GM11168 (cell line): Measurements from ENCODE around the gene STUM.
"Not testable (repeated sequence)": the region's sequence is repeated elsewhere in the genome, so short reads cannot be mapped to it uniquely, and the experiment has no call there.

Source experiments
- in situ Hi-C: fragments of 300-500 bp; cut with MboI; formaldehyde crosslinking; loops from one replicate; pipeline ENCODE4 v1.12.0; 2022; ENCODE audit warnings: low sequenced_read_pairs; ENCODE audit not compliant: unreplicated experiment

The STUM gene, protein sequence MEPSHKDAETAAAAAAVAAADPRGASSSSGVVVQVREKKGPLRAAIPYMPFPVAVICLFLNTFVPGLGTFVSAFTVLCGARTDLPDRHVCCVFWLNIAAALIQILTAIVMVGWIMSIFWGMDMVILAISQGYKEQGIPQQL

GRCh38 chr1:226548256-226549093 lies at the start of gene STUM:
Gene STUM, plus strand, starts transcription at chr1:226548764. Its CDS starts 141 bp downstream, at chr1:226548905.
- in situ Hi-C loops: no loop called here

DNA sequence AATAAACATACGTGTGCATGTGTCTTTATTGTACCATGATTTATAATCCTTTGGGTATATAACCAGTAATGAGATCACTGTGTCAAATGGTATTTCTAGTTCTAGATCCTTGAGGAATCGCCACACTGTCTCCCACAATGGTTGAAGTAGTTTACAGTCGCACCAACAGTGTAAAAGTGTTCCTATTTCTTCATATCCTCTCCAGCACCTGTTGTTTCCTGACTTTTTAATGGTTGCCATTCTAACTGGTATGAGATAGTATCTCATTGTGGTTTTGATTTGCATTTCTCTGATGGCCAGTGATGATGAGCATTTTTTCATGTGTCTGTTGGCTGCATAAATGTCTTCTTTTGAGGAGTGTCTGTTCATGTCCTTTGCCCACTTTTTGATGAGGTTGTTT lies 48.9 kb upstream of the STUM start:
- in situ Hi-C loops: not testable (repeated sequence)

DNA sequence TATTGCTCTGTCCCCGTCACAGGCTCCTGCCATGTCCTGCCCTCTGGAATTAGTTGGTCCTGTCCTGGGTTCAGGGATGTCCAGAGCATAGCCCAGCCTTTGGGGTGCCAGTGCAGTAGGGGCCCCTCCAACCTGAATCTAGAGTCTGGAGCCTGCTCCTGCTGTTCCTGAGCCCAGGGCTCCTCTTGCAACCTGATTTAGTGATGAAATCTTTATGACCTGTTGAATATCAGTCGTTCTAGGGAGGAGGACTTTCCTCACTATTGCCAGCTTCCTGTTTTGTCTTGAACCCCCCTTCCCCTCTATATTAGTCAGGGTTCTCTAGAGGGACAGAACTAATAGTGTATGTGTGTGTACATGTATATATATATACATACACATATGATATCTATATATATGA lies 42.5 kb upstream of the STUM start:
- in situ Hi-C loops: no loop called here

DNA sequence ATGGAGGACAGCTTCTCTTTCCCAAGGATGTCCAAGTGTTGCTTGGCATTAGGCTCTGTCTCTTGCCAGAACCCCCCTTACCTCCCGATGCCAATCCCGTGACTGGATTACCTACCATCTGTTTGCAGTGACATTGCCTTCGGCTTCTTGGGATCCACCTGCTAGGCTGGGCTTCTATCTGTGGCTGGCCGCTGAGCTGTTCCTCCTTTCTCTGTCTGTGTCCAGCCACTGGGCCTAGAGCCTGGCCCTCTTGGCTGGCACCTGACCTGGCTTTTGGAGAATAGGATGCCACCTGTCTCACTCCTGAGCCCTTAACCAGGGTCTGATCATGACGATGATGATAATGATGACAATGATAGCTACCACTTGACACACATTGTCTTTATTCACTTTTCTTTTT lies 41.6 kb upstream of the STUM start:
- in situ Hi-C loops: no loop called here

GRCh38 chr1:226510453-226510852 lies 38.1 kb upstream of the STUM start:
- in situ Hi-C loops: no loop called here

GRCh38 chr1:226511296-226511695 lies 37.3 kb upstream of the STUM start:
- in situ Hi-C loops: no loop called here

- in situ Hi-C loops: no loop called here
Observed at GRCh38 chr1:226512076-226512728, 36.4 kb upstream of the STUM start.

- in situ Hi-C loops: no loop called here
Observed at GRCh38 chr1:226518375-226518774, 30.2 kb upstream of the STUM start.

- in situ Hi-C loops: no loop called here
Observed at GRCh38 chr1:226519135-226519534, 29.4 kb upstream of the STUM start.

- in situ Hi-C loops: no loop called here
Observed at GRCh38 chr1:226519716-226520598, 28.6 kb upstream of the STUM start.

GRCh38 chr1:226520640-226521355 lies 27.8 kb upstream of the STUM start:
- in situ Hi-C loops: no loop called here

DNA sequence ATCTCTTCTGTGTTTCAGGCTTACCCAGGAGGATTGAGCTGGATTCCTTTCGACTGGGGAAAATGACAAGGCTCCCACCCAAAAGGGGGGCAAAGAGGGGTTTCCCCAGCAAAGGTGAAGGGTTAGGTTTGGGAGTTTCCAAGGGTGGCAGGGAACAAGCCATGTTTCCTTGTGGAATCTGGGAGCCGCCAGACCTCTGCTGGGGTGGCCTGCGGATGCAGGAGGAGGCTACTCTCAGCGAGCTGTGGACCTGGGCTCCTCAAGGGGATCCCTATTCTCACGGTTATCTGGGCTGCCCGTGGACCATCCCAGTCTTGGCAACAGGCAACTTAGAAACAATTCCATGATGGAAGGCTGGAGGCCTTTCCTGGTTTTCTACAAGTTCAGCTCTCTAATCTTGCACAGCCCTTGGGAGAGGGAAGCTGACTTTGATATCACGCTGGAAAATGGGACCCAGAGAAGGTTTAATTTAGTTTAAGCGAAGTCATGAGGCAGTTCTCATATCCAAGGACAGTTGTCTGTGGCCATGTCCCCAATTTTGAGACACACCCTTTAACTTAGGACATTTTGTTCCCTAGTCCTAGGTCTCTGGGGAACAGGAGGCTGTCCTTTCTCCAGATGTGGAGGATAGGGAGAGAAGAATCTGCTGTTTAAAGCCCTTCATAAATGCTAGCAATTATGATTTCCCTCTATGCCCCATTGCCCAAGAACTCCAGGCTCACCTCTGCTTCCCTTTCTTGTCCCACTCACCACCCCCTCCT lies 24.7 kb upstream of the STUM start:
- in situ Hi-C loops: no loop called here

DNA sequence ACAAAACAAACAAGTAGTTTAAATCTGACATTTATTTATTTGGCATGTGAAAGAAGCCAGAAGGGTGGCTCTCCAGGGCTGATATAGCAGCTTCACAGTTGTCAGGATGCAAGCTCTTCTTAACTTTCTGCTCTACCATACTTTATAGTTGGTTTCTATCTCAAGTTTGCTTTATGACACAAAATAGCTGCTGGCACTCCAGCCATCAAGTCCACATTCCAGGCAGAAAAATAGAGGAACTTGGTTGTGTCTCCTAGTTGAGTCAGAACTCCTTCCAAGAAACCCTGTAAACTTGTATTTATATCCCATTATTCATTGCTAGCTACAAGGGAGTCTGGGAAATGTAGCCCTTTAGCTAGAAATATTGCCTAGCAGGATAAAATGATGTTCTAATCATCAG lies 24.0 kb upstream of the STUM start:
- in situ Hi-C loops: no loop called here

- in situ Hi-C loops: no loop called here
Observed at GRCh38 chr1:226525750-226526149, 22.8 kb upstream of the STUM start.

- in situ Hi-C loops: no loop called here
Observed at GRCh38 chr1:226526801-226527595, 21.6 kb upstream of the STUM start.

GRCh38 chr1:226529891-226530290 lies 18.7 kb upstream of the STUM start:
- in situ Hi-C loops: no loop called here

DNA sequence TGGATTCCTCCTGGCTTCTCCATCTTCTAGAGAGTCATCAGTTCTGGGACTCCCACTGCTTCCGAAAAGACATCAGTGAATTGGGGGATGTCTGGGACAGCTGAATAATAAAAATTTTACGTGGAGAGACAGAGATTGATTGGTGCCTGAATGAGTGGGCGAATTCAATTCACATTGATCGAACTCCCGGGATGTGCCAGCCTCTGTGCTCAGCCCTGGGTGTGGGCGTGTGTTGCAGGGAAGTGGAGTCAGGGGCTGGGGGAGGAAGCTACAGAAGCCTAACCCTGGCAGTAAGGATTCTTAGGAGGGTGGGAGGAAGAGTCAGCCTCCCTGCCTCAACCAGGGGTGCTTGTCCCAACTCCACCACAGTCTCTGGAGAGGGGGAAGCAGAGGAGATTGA lies 18.0 kb upstream of the STUM start:
- in situ Hi-C loops: no loop called here

GRCh38 chr1:226531360-226532093 lies 17.0 kb upstream of the STUM start:
- in situ Hi-C loops: no loop called here
